Fibroblast of the aortic adventitia (primary cell): ENCODE measurements around the gene HAGH. TPM values are rescaled to one million over a fixed set of nuclear protein-coding genes. Genes with fewer than 3 reads are reported as not detected.

Experiments used
- DNase-seq: peaks from one replicate; pipeline ENCODE4 v3.0.0-alpha.2; 2010; ENCODE audit warnings: low read depth
- H3K4me3 ChIP-seq: 2 replicates; pipeline ENCODE4 v1.5.1; 2011; ENCODE audit warnings: low read depth, mild to moderate bottlenecking, control low read depth, low read length, moderate library complexity
- CTCF ChIP-seq: IDR thresholded peaks from 2 replicates; pipeline ENCODE4 v1.5.1; 2011; ENCODE audit warnings: mild to moderate bottlenecking, low read length, control low read depth, inconsistent platforms; ENCODE audit not compliant: insufficient read depth
- total RNA-seq: library from RNA; depleted of rRNA; stranded (reverse); fragments of >200 nt; gene quantifications from 2 replicates; pipeline ENCODE4 v1.2.3, GENCODE V29; 2012; ENCODE audit warnings: low replicate concordance

HAGH gene
- total RNA-seq, 1 donor, result 21.9 TPM

GRCh38 chr16:1762196-1762878 is 64.3 kb downstream of the HAGH start:
- DNase-seq, result no peak
- no peak overlapping the region for H3K4me3 ChIP-seq
- TF ChIP-seq CTCF, result no peak

- no peak overlapping the region for H3K4me3 ChIP-seq
- DNase-seq, result no peak
Observed at GRCh38 chr16:1761751-1762150, 64.9 kb downstream of the HAGH start.

GRCh38 chr16:1760911-1761310 is 65.7 kb downstream of the HAGH start:
- TF ChIP-seq CTCF, result no peak
- no peak for DNase-seq

More at GRCh38 chr16:1761751-1762150, 64.9 kb downstream of the HAGH start:
- TF ChIP-seq CTCF, result no peak

GRCh38 chr16:1759511-1759910 is 67.1 kb downstream of the HAGH start:
- TF ChIP-seq CTCF, result no peak
- no peak for DNase-seq

More at GRCh38 chr16:1760911-1761310, 65.7 kb downstream of the HAGH start:
- no peak overlapping the region for H3K4me3 ChIP-seq

GRCh38 chr16:1758923-1759322 is 67.7 kb downstream of the HAGH start:
- DNase-seq, result no peak
- no peak overlapping the region for H3K4me3 ChIP-seq
- no peak for TF ChIP-seq CTCF

More at GRCh38 chr16:1759511-1759910, 67.1 kb downstream of the HAGH start:
- no peak overlapping the region for H3K4me3 ChIP-seq

GRCh38 chr16:1757714-1758461 is 68.7 kb downstream of the HAGH start:
- H3K4me3 ChIP-seq, result no peak overlapping the region
- DNase-seq, result no peak
- TF ChIP-seq CTCF, result no peak

Other genes with a start within 250 kb of the HAGH start
- gene IFT140, start 214.8 kb downstream of the HAGH start, total RNA-seq, result 12.8 and 27.8 TPM in 2 replicates
- gene CRAMP1, start 214.5 kb downstream of the HAGH start, total RNA-seq, result 9.9 and 12.1 TPM in 2 replicates
- 8.9 and 45.9 TPM in 2 replicates for gene JPT2, start 148.5 kb downstream of the HAGH start, total RNA-seq
- 27.3 and 45.8 TPM in 2 replicates for gene MAPK8IP3, start 120.6 kb downstream of the HAGH start, total RNA-seq
- gene NME3, start 55.3 kb downstream of the HAGH start, total RNA-seq, result 27.1 and 30.3 TPM in 2 replicates
- 8.4 and 13.5 TPM in 2 replicates for gene EME2, start 54.0 kb downstream of the HAGH start, total RNA-seq
- gene MRPS34, start 53.7 kb downstream of the HAGH start, total RNA-seq, result 50.9 and 59.8 TPM in 2 replicates
- 21.6 and 34.8 TPM in 2 replicates for gene SPSB3, start 44.3 kb downstream of the HAGH start, total RNA-seq
- 21.8 and 44.6 TPM in 2 replicates for gene NUBP2, start 43.9 kb downstream of the HAGH start, total RNA-seq
- gene IGFALS, start 33.1 kb downstream of the HAGH start, total RNA-seq, result 0.16 and 0.27 TPM in 2 replicates
- gene FAHD1, start 381 bp upstream of the HAGH start, total RNA-seq, result 36.7 and 204 TPM in 2 replicates
- 0.09 TPM in 1 of 2 replicates, not detected in the other for gene MEIOB, start 45.3 kb upstream of the HAGH start, total RNA-seq
- not detected in 2 replicates for gene HS3ST6, start 91.6 kb upstream of the HAGH start, total RNA-seq
- gene MSRB1, start 116.4 kb upstream of the HAGH start, total RNA-seq, result 6.4 and 14.3 TPM in 2 replicates
- gene RPL3L, start 127.9 kb upstream of the HAGH start, total RNA-seq, result not detected in 2 replicates
- 56.1 and 105 TPM in 2 replicates for gene NDUFB10, start 132.7 kb upstream of the HAGH start, total RNA-seq
- 1,645 and 1,942 TPM in 2 replicates for gene RPS2, start 138.0 kb upstream of the HAGH start, total RNA-seq
- not detected in 2 replicates for gene RNF151, start 140.0 kb upstream of the HAGH start, total RNA-seq
- 22.7 and 31.8 TPM in 2 replicates for gene TBL3, start 145.2 kb upstream of the HAGH start, total RNA-seq
- gene NOXO1, start 154.6 kb upstream of the HAGH start, total RNA-seq, result not detected in 2 replicates
- gene GFER, start 157.4 kb upstream of the HAGH start, total RNA-seq, result 8.6 and 10.5 TPM in 2 replicates
- gene SYNGR3, start 163.1 kb upstream of the HAGH start, total RNA-seq, result 0.98 and 1.4 TPM in 2 replicates
- gene ZNF598, start 183.0 kb upstream of the HAGH start, total RNA-seq, result 13.8 and 18.8 TPM in 2 replicates
- 0.45 TPM in 1 of 2 replicates, not detected in the other for gene NPW, start 193.0 kb upstream of the HAGH start, total RNA-seq
- gene NHERF2, start 200.1 kb upstream of the HAGH start, total RNA-seq, result 11.5 and 26.3 TPM in 2 replicates
- 18.8 and 36.1 TPM in 2 replicates for gene NTHL1, start 221.0 kb upstream of the HAGH start, total RNA-seq
- gene TSC2, start 221.2 kb upstream of the HAGH start, total RNA-seq, result 58.7 and 145 TPM in 2 replicates